Activated CD4-positive, alpha-beta T cell treated with anti-CD3 and anti-CD28 coated beads, Interleukin-10, Interleukin-2, amounts not matched to agents 100 ng/mL and 50 ng/mL, durations not matched to agents 16 hours and 8 hours (primary cell): Measurements from ENCODE around the gene KIDINS220.

Source experiments
- DNase-seq: peaks from one replicate; pipeline ENCODE4 v3.0.0-alpha.2; 2020

KIDINS220 gene

DNA sequence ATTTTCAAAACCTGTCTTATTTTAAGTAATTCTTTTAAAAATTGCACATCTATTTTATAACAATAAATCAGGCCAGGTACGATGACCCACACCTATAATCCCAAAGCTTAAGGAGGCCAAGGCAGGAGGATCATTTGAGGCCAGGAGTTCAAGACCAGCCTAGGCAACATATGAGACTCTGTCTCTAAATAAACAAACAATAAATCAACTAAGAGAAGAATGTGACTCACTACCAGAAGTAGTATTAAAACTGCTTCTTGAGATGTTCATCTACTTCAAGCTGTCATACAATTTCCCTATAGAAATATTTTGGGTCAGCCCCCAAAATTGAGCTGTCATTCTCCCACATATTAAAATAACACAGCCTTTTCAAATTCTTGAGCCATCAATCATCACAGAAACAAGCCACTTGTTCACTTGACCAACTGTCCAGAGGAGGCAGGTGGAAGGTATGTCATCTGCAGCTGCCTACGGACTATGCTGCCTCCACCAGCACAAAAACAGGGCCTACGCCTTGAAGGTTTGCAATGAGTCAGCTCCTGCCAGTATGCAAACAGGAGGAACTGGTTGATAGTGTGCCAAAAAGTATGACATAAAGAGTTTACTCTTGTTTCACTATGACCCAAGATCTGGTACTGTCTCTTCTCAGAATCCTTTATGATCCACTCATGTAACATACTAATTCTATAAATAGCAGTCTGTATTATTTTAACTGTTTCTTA lies 33.6 kb downstream of the KIDINS220 start:
- DNase-seq, result peak; percentile 89

DNA sequence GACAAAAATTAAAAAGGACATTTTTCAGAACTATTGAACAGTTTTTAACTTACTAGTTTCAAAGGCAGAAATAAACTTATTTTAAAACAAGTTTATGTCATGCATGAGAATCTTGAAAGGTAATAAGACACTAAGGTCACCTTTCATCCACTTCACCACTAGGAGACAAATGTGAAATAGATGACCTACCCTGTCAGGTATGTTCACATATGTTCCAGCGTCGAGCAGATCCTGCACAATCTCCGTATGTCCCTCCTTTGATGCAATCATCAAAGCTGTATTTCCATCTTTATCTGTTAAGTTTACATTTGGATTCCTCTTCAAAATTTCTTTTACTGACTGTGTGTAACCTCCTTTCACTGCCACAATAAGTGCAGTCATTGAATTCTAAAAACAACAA lies 34.7 kb downstream of the KIDINS220 start:
- DNase-seq, result no peak

DNA sequence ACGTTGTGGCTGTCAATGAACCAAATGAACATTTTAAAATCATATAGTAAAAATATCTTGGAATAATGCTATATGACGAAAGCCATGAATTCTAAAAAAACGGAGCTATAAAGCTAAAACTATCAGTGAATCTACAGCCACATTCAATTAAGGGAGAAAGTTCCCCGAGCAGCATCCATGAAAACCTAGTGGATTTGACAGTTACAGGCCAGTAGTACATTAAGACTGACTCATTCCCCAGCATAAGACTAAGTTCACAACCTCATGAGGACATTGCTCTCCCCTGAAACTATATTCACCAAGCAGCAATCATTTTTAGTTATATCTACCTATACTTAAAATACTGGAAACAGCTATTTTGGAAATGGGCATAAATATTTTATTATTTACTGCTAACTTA lies 36.6 kb downstream of the KIDINS220 start:
- DNase-seq, result no peak

DNA sequence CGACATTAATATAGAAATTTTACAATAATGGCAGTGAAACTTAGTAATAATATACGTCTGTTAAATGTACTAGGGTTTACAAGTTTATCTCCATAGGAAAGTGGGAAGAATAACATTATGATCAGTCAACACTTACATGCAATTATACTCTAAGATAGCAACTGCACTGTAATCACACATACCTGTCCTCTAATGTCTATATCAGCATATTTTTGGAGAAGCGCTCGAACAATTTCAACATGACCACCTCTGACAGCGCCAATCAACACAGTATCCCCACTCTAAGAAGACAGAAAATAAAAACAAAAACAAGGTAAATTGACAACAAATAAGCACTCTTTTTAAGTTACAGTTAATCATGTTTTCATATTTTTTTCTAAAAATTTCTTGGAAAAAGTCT lies 37.2 kb downstream of the KIDINS220 start:
- DNase-seq, result no peak

DNA sequence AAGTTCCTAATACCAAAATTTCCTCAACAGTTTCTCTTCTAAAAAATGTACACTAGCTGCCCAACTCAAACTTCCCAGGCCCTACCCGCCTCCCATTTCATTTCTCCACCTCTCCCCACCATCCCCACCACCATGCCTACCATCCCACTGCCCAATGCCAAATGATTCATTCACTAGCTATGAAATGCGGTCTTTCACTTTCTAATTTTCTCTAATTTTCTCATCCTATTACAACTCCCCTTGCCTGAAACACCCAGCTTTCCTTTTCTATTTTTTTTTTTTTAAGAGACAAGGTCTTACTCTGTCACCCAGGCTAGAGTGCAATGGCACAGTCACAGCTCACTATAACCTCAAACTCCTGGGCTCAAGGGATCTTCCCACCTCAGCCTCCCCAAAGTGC lies 38.4 kb downstream of the KIDINS220 start:
- no peak for DNase-seq

DNA sequence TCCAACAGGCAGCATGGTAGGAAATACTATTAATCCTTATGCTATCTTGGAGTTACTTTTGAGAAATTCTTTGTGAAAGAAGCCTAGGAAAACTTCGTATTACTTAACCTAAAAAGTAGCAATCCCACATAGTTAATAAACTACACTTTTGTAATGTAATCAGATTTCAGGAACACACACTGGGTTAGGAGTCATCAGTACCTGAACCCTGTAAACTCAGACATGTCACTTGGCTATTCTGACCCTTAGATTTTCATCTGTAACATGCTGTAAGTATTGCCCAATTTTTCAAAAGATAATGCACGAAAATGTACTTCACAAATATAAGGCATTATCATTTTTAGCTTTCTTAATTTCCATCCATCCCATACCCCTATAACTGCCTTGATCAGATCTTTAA lies 39.0 kb downstream of the KIDINS220 start:
- no peak for DNase-seq

DNA sequence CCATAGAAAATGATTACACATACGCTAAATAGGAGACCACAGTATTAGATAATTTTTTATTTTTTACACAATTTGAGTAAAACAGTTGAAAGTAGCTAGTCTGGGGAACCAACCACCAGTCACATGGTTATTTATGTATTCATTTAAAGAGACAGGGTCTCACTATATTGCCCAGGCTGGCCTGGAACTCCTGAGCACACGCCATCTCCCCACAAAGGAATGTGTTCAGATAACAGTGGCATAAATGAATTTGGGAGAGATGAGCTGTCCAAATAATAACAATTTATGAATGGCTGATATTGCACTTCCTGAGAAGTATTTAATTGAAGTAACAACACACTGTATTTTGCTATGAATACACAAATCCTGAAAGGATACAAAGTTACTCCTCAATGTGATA lies 39.7 kb downstream of the KIDINS220 start:
- DNase-seq, result no peak

DNA sequence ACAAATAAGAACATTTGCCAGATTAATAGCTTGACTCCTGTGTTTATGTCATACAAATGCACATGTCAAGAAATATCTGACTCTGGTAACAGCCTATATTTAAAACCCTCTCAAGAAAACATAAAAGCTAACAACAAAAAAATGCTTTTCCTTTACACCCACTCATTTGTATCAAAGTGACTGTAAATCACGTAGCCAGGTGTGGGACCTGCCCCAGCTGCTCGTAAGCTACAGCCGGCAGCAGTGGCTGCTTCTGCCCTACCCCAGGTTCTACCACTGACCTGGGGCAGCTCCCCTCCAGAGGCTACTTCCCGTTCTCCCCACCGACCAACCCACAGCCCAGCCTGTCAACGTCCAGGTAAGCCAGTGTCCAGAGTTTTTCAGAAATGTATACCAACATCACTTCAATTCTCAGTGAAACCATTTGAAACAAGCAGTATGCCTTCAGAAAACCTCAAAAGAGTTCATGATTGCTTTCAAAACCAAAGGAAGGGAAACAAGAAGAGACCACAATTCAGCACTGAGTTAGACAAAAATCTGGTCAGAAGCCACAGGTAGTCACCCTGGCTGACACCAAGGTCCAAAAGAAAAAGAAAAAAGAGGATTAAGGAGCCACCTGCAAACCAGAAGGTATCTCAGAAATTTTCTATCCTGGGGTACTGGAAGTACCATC lies 40.4 kb downstream of the KIDINS220 start:
- DNase-seq, result peak; percentile 38

DNA sequence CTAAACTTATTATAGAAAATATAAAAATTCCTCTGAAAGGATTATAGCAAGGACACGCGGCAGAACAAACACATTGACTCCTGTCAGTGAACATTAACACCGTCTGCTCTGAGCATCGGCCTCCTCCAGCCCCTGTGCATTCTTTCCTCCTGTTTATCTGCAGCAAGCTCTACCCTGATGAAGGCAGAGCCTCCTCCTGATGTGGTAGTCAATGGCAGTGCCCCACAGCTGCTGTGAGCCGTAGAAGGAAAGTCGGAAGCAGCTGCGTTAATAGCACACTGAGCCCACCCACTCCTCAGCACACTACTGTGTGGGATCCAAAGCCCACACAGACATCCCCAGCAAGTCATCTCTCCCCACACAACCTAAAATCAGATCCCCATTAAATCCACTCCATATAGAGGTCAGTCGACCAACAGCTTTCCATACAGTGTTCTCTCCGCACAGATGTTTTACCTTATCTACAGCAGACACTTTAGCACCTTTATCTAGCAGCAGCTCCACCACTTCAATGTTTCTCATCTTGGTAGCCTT lies 41.0 kb downstream of the KIDINS220 start:
- DNase-seq, result no peak

DNA sequence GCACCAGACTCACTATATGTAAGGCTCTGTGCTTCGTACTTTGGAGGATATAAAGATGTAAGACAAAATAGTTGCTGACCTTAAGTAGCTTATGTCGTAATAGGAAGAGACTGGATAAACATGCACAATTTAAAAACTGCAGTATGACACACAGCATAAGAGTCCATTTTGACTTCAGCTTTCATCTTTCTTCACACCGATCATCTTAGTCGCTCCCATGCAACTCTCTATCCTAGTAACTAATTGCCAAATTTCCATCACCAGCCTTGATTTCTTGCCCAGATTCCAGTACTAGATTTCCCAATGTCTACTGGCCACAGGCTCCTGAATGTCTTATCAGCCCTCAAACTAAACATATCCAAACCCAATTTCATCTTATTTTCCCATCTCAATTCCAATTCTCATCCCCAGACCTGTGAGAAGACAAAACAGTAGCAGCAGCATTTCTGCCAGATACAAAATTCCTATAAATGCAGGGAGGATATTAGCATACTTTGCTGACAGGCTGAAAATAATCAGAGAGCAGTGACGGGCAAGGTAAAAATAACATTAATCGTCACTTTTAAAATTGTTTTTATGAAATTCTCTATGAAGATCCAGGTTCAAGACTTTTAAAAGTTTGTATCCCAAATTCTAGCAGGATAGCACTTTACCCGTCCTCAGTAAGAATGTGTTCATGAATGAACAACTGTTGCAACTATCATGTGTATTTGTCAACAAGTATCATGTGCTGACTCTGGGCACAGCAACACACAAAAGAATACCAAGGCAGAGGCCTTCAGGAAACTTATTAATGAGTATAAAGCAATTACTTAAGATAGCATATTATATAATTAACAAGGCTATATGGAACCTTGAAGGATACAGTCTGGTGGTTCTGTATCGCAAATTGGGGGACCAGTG lies 42.2 kb downstream of the KIDINS220 start:
- DNase-seq, result no peak

DNA sequence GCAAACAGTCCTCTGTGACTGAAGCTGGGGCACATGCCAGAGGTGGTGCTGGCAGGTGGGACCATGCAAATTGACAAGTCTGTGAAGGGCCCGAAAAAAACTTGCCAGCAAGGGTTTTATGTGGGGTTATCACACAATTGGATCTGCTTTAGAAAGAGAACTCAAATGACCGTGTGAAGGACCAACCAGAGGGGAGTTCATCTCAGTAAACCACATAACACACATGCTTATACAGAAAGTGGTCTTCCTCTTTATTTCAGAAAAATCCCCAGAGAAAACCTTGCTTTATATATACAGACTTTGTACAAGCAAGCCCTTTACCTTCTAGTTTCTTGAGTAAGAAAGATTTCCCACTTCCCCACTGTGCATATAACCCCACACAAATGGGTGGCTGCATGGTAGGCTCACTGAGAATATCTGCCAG lies 46.7 kb downstream of the KIDINS220 start:
- DNase-seq, result no peak

DNA sequence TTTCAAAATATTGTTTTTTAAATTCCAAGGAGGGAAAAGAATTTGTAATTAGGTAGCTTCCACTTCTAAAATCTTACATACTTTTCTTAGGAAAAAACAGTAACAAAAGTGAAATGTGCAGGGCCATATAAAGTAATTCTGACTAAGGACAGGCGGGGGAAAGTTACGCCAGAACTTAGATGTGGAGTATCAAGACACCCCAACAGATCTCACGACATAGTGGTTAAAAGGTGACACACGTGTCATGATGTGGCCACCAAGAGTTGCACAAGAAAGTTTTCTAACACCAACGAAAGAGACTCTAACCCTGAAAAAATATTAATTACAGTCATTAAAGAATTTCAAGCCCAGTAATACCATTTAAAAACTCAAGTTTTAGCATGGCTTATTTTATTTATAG lies 51.0 kb downstream of the KIDINS220 start:
- DNase-seq, result no peak

DNA sequence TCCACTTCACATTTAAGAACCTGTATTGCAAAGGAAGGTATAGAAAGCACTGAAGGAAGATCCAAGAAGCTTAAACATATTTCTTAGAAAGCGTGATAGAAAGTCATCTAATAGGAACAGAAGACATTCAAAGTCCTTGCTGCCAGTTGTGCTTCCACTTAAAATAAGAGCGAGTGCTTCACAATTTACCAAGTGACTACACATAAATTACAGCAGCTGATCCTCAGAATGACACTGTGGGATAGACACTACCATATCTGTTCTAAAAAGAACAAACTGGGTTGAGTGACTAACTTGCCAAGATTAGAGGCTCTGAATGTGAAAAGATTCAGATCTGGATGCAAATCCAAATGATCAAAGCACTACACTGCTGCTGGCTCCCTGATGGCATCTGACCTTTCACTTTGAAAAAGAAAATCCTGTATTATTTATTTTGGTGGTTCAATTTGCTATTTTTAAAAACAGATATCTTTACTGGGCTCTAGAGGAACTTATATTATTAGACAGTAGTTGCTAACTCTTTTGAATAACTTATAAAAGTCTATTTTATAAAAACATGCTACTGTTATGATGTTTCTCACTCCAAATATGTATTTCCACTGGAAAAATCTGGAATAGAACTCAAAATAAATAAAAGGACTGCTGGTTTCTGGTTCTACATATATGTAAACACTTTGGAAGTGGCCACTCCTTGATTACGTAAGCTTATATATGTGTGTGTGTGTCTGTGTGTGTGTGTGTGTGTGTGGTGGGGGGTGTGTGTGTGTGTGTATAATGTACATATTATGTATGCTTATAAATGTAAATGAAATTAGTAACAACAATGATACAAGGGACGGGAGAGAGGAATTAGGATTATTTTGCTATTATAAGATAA lies 57.4 kb downstream of the KIDINS220 start:
- no peak for DNase-seq

DNA sequence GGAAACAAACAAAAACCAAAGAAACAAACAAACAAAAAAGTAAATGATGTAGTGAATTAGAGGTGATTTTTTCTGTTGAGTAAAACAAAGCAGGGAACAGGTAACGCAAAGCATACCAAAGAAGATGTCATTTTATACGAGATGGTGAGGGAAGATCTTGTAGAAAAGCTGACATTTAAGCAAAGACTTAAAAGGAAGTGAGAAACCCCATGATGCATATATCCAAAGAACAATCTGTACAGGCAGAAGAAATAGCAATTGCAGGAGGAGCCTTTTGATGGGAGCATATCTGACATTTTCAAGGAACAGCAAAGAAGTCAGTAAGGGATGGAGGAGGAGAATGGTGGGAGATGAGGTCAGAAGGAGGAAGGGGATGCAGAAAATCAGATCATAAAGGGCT lies 63.0 kb downstream of the KIDINS220 start:
- DNase-seq, result no peak

DNA sequence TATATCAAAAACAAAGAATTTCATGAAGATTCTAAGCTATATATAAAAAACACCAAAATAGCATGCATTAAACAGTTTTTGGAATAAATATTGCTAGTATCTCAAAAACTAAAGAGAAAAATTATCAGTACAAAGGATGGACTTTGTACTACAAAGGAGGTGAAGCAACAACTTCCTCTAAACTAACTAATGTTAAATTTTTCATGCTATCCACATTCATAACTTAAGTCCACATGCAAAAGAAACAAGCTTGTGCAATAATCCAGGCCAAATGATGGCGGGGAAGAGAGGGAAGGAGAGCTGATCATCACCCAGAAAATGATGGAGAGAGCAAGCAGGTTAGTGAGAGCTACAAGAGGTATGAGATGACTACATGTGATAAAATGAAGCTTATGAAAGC lies 70.1 kb downstream of the KIDINS220 start:
- no peak for DNase-seq

DNA sequence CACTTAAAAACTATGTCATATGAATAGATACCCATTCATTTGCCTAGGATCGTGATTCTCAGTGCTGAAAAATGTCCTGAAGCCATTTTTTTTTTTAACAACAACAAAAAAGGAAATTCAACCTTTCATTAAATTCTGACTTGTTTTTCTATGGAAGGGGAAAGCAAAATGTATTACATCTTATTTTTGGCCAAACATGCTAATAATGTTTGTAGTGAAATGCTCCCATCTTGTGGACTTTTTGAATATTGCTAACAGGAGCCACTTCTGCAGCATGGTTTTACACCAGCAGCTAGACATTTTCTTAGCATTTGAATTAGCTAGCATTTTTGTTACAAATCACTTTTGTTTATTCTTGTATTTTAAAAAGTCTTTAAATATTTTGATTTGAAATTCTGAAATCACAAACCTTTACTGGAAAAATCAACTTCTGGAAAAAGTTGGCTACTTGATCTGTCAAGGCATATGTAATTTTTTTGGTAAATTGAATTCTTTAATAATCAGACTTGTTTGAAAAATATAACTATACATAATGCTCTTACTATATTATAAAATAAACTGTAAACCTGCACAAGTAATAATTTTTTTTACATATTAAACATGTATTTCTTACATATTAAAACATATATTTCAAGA lies 75.8 kb downstream of the KIDINS220 start:
- DNase-seq, result peak; percentile 3

DNA sequence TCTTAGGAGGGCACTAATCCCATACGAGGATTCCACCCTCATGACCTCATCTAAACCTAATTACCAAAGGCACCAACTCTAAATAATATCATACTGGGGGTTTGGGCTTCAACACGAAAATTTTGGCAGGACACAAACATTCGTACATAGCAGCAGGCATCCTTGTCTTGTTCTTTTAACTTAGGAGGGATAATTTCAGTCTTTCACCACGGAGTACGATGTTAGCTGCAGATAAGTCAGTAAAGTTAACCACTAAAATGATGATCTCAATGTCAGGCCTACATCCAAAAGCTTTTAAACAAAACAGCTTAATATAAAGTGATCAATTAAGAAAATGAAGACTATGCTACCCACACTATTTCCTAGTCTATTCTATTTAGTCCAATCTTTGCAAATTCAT lies 80.7 kb downstream of the KIDINS220 start:
- DNase-seq, result no peak

DNA sequence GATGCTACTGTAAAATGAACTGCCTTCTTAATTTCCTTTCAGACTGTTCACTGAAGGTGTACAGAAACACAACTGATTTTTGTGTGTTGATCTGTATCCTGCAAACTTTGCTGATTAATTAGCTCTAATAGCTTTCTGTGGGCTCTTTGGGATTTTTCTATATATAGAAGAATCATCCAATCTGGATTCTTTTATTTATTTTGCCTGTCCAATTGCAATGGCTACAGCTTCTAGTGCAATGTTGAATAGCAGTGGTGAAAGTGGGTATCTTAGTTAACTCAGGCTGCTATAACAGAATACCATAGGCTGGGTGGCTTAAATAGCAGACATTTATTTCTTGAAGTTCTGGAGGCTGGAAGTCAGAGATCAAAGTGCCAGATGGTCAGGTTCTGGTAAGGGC lies 81.2 kb downstream of the KIDINS220 start:
- DNase-seq, result no peak

DNA sequence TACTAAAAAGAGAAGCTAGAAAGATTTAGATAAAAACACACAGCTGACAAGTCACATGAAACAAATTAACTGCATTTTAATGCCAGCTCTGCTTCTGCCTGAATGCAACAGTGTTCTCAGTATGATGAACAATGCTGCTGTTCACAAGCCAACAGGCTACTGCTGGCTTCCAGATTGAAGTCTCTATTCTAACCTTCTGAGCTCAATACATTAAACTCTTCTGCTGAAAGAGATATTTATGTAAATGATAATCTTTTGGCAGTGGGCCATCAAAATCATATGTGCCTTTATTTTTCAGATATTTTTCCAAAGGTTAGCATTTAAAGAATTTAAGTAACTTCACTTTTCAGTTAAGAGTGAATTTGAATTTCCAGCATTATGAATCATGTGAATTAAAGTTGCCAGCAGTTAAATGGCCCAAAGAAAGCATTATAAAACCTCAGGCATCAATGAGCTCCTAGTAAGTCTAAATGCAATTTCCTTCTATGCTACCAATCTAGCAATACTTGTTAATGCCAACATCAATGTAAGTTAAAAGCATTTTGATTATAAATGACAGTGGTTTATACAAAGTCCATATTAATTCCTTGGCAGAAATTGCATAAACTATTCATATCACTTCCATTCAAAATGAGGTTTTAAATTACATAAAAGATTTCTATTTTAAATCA lies 83.2 kb downstream of the KIDINS220 start:
- DNase-seq, result no peak

DNA sequence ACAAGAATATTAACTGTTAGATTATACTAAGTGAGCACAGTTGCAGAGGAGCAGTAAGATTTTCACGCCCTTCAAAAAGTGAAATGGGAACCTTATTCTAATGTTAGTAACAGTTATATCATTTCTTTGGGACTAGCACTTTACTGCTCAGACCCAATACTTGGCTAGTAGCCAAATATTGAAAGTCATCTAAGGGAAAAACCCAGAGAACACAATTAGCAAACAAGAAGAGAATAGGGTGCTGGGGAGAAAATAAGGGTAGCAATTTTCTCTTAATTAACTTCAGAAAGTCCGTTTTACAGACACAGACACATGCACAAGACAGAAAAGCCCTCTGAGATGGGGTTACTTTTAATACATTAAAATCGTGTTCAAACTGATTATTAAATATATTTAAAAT lies 83.8 kb downstream of the KIDINS220 start:
- DNase-seq, result no peak

DNA sequence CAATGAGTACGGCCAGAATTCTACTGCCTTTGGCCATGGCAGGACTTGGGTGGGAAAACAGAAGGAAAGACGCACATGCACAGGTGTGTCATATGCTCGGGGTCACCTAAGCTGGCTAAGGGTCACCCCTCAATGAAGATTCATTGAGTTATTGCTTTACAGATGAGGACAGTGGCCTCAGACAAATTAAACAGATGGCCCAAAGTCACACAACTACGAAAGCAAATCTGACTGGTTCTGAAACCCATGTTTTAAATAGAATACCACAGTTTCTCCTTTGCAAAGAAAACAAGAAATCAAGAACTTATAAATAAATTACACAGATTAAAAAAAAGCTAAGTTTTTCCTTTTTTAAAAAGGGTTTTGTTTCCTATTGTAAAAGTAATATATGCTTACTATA lies 85.0 kb downstream of the KIDINS220 start:
- no peak for DNase-seq
